Endothelial cell of umbilical vein (primary cell): ENCODE results near the gene ADRA2C. TPM values are rescaled to one million over a fixed set of nuclear protein-coding genes. Genes with fewer than 3 reads are reported as not detected.

ENCODE experiments used
- BruUV-seq: library from RNA; stranded (reverse); fragments of 400-500 nt; replicated peaks from 2 replicates; lab custom pipeline; 2021; lab: Mats Ljungman, UMichigan
- CTCF ChIA-PET: fragments of 300-600, 350-600 bp; sonication (Branson Sonifier 250); formaldehyde crosslinking; loops from one replicate; lab custom pipeline; 2021; ENCODE audit warnings: antibody characterized with exemption, inconsistent platforms; lab: Charles Lee
- POLR2A ChIA-PET: fragments of 300-600, 350-600 bp; sonication (Branson Sonifier 250); formaldehyde crosslinking; loops from one replicate; lab custom pipeline; 2021; ENCODE audit warnings: antibody characterized with exemption, inconsistent platforms; lab: Charles Lee
- DNase-seq: peaks from one replicate; pipeline ENCODE4 v3.0.0-alpha.2; 2011; ENCODE audit warnings: low read depth, low spot score
- FAIRE-seq: peaks from 2 replicates; lab custom pipeline; 2011; peaks lifted over from hg19 to GRCh38; lab: Jason Lieb, UNC
- H2AFZ ChIP-seq: 2 replicates; pipeline ENCODE4 v1.6.0; 2012; ENCODE audit warnings: low read depth, low read length, control low read depth, inconsistent platforms
- H3K27ac ChIP-seq: 2 replicates; pipeline ENCODE4 v1.5.1; 2011; ENCODE audit warnings: low read depth, mild to moderate bottlenecking, control low read depth, low read length, moderate library complexity; ENCODE audit not compliant: insufficient read depth
- H3K27me3 ChIP-seq, 2 experiments: 2 replicates each; pipeline versions ENCODE4 v1.6.0 to v1.6.1; 2011; ENCODE audit warnings: low read length in 2 of 2, mixed read lengths in 1 of 2; ENCODE audit not compliant: control insufficient read depth in 2 of 2, insufficient read depth in 2 of 2
- H3K36me3 ChIP-seq, 2 experiments: 2 replicates in 1 of 2; 3 replicates in 1 of 2; pipeline ENCODE4 v1.5.1; 2011; ENCODE audit warnings: low read length in 2 of 2, mild to moderate bottlenecking in 1 of 2, moderate library complexity in 1 of 2; ENCODE audit not compliant: control insufficient read depth in 2 of 2, insufficient read depth in 2 of 2; ENCODE audit errors: extremely low read depth in 1 of 2
- H3K4me1 ChIP-seq: 3 replicates; pipeline ENCODE4 v1.5.1; 2011; ENCODE audit warnings: mild to moderate bottlenecking, low read length; ENCODE audit not compliant: control insufficient read depth, insufficient read depth; ENCODE audit errors: extremely low read depth
- H3K4me2 ChIP-seq: 2 replicates; pipeline ENCODE4 v1.6.1; 2011; ENCODE audit warnings: low read length, control low read depth, mixed read lengths; ENCODE audit not compliant: insufficient read depth
- H3K4me3 ChIP-seq, 3 experiments: fragments of 200-600 bp in 1 of 3; sonication (generic), shearing (Covaris generic) in 1 of 3; replicated peaks in 1 of 3; 2 replicates each; pipeline ENCODE4 v1.5.1; 2011 to 2016; ENCODE audit warnings: control low read depth in 3 of 3, low read length in 3 of 3, mild to moderate bottlenecking in 2 of 3, inconsistent platforms in 1 of 3, low read depth in 1 of 3, moderate library complexity in 1 of 3; ENCODE audit not compliant: insufficient read depth in 1 of 3
- H3K79me2 ChIP-seq: 2 replicates; pipeline ENCODE4 v1.6.0; 2012; ENCODE audit warnings: low read length, inconsistent platforms; ENCODE audit not compliant: control insufficient read depth, insufficient read depth
- H3K9ac ChIP-seq: replicated peaks from 2 replicates; pipeline ENCODE3; 2011; ENCODE audit warnings: low read length, control low read depth; ENCODE audit not compliant: insufficient read depth; ENCODE audit errors: extremely low read depth
- H3K9me1 ChIP-seq: replicated peaks from 3 replicates; pipeline ENCODE4 v1.6.0; 2011; ENCODE audit warnings: mild to moderate bottlenecking, low read length; ENCODE audit not compliant: control insufficient read depth, insufficient read depth; ENCODE audit errors: extremely low read depth
- H3K9me3 ChIP-seq: replicated peaks from 2 replicates; pipeline ENCODE4 v1.5.1; 2012; ENCODE audit warnings: low read length, inconsistent platforms; ENCODE audit not compliant: control insufficient read depth, insufficient read depth
- H4K20me1 ChIP-seq: replicated peaks from 2 replicates; pipeline ENCODE3; 2011; ENCODE audit warnings: mild to moderate bottlenecking, low read length; ENCODE audit not compliant: control insufficient read depth, insufficient read depth; ENCODE audit errors: extremely low read depth
- CTCF ChIP-seq, 2 donors: IDR thresholded peaks; 1 replicate in 1 of 2; 2 replicates in 1 of 2; pipeline ENCODE4 v1.5.1; 2011; ENCODE audit warnings: low read length in 2 of 2, mild to moderate bottlenecking in 2 of 2, moderate library complexity in 2 of 2, control low read depth in 1 of 2, inconsistent platforms in 1 of 2, low read depth in 1 of 2; ENCODE audit not compliant: insufficient read depth in 1 of 2; ENCODE audit errors: extremely low read depth in 1 of 2
- EZH2 ChIP-seq: IDR thresholded peaks from 2 replicates; pipeline ENCODE4 v1.6.1; 2012; ENCODE audit warnings: borderline replicate concordance, low read depth, mild to moderate bottlenecking, moderate library complexity, low read length, inconsistent platforms; ENCODE audit not compliant: severe bottlenecking
- FOS ChIP-seq: IDR thresholded peaks from 2 replicates; pipeline ENCODE4 v1.6.1; 2011; ENCODE audit warnings: mild to moderate bottlenecking, low read length, moderate library complexity, borderline replicate concordance; ENCODE audit not compliant: insufficient read depth
- GATA2 ChIP-seq: IDR thresholded peaks from 2 replicates; pipeline ENCODE4 v1.7.0; 2011; ENCODE audit warnings: low read depth, mild to moderate bottlenecking, moderate library complexity, mixed read lengths, low read length; ENCODE audit not compliant: insufficient read length, insufficient read depth
- JUN ChIP-seq: IDR thresholded peaks from 2 replicates; pipeline ENCODE4 v1.6.1; 2011; ENCODE audit warnings: borderline replicate concordance, low read depth; ENCODE audit not compliant: insufficient read length, insufficient read depth
- MAX ChIP-seq: IDR thresholded peaks from 2 replicates; pipeline ENCODE4 v1.6.1; 2011; ENCODE audit not compliant: insufficient read depth, insufficient read length
- MYC ChIP-seq: IDR thresholded peaks from one replicate; pipeline ENCODE4 v1.6.1; 2011; ENCODE audit warnings: mild to moderate bottlenecking, low read depth, low read length
- POLR2A ChIP-seq: IDR thresholded peaks from 2 replicates; pipeline ENCODE4 v1.6.1; 2012; ENCODE audit warnings: low read depth, mild to moderate bottlenecking, control low read depth, low read length
- POLR2AphosphoS5 ChIP-seq: IDR thresholded peaks from 2 replicates; pipeline ENCODE4 v1.6.1; 2012; ENCODE audit warnings: low read depth, mild to moderate bottlenecking, control low read depth, low read length, moderate library complexity; ENCODE audit not compliant: insufficient read depth
- dilution Hi-C: fragments of 300-500 bp; cut with MboI; formaldehyde crosslinking; loops from one replicate; pipeline ENCODE4 v1.15.0; 2019; ENCODE audit warnings: low sequenced_read_pairs; ENCODE audit not compliant: extremely low pct_ligation_motif_present
- intact Hi-C: fragments of 100-400 bp; cut with micrococcal nuclease; formaldehyde crosslinking; loops from one replicate; pipeline ENCODE4 v1.10.0; 2022
- polyA plus RNA-seq, 4 experiments: library from polyadenylated mRNA; depleted of rRNA in 3 of 4; stranded (reverse) in 3 of 4; unstranded in 1 of 4; fragments of >200 nt; gene quantifications; 2 replicates each; pipeline versions ENCODE4 v1.2.1 to v1.2.3, GENCODE V29; 2011 to 2012; ENCODE audit warnings: missing spikeins in 1 of 4
- total RNA-seq: library from RNA; stranded (reverse); gene quantifications from 2 replicates; pipeline ENCODE4 v1.2.3, GENCODE V29; 2021

ADRA2C gene
- total and polyA plus RNA-seq, 2 donors (not counting 3 experiments of a cell fraction or from before 2014, with no cell fraction given) = 0.03 to 0.40 TPM

- Histone ChIP-seq H3K9ac (no peak overlapping the region), H4K20me1 (no peaks in the 10 kb centered on the region), H3K4me2 (no peak overlapping the region), H3K4me3 (no peak overlapping the region), H3K4me1 (no peaks in the 10 kb centered on the region), H3K9me1 (no peaks in the 10 kb centered on the region), H3K27ac (no peak overlapping the region), H3K36me3 (no peaks in the 10 kb centered on the region), H3K79me2 (no peaks in the 10 kb centered on the region), H2AFZ (no peak overlapping the region), H3K27me3 (peaks cover 20% of the 10 kb centered on the region in 2 experiments), H3K9me3 (no peaks in the 10 kb centered on the region)
- intact Hi-C loops (loop anchor here (5.0 kb wide), 1 partner anchor 113 kb away; no protein-coding TSS in a partner anchor), dilution Hi-C loops (no loop called here)
- CTCF ChIA-PET = no interaction called here
- POLR2A ChIA-PET = no interaction called here
- TF ChIP-seq CTCF (IDR thresholded peaks at IDR 0.05; ENCODE audit: extremely low read depth in 1 of 2, insufficient read depth in 1 of 2, low read depth in 1 of 2, low read length in 2 of 2) (no peak), MAX (no peak), POLR2A (no peak)
- DNase-seq (no peak), FAIRE-seq (no peak)
- no TSS peak for BruUV-seq
Observed at GRCh38 chr4:3768842-3769641, 2.9 kb downstream of the ADRA2C start.

GRCh38 chr4:3769642-3770184, 3.5 kb downstream of the ADRA2C start:
- Histone ChIP-seq H3K4me1 (no peaks in the 10 kb centered on the region), H2AFZ (no peak overlapping the region), H3K9me1 (no peaks in the 10 kb centered on the region), H3K9me3 (no peaks in the 10 kb centered on the region), H3K9ac (no peak overlapping the region), H3K4me2 (no peak overlapping the region), H3K79me2 (no peaks in the 10 kb centered on the region), H3K27ac (no peak overlapping the region), H4K20me1 (no peaks in the 10 kb centered on the region), H3K36me3 (no peaks in the 10 kb centered on the region), H3K27me3 (peaks cover 20% of the 10 kb centered on the region in 2 experiments), H3K4me3 (no peak overlapping the region)
- FAIRE-seq = no peak
- ChIA-PET POLR2A (no interaction called here), CTCF (no interaction called here)
- BruUV-seq = no TSS peak
- intact Hi-C loops (loop anchor here (5.0 kb wide), 1 partner anchor 113 kb away; no protein-coding TSS in a partner anchor), dilution Hi-C loops (no loop called here)
- no peak for DNase-seq
- TF ChIP-seq MYC (no peak), GATA2 (no peak), CTCF (IDR thresholded peaks at IDR 0.05; ENCODE audit: extremely low read depth in 1 of 2, insufficient read depth in 1 of 2, low read depth in 1 of 2, low read length in 2 of 2) (no peak), EZH2 (no peak), POLR2AphosphoS5 (no peak), FOS (no peak), POLR2A (no peak), MAX (no peak), JUN (no peak)
